DOHH2 (cell line): ENCODE data around the gene TNFSF9.

ENCODE experiments used
- EZH2phosphoT487 ChIP-seq: fragments of 200-600 bp; sonication (generic); IDR thresholded peaks from 2 replicates; pipeline ENCODE4 v1.6.1; 2017; ENCODE audit warnings: borderline replicate concordance, mild to moderate bottlenecking, antibody characterized with exemption, low read length, moderate library complexity, mixed read lengths
- TF ChIP-seq, protein P1 (sequence below): fragments of 200-600 bp; sonication (generic); IDR thresholded peaks from one replicate; pipeline ENCODE4 v1.5.1; 2014; ENCODE audit warnings: antibody characterized with exemption, mild to moderate bottlenecking, low read depth, low read length; ENCODE audit not compliant: poor library complexity, severe bottlenecking

DNA sequence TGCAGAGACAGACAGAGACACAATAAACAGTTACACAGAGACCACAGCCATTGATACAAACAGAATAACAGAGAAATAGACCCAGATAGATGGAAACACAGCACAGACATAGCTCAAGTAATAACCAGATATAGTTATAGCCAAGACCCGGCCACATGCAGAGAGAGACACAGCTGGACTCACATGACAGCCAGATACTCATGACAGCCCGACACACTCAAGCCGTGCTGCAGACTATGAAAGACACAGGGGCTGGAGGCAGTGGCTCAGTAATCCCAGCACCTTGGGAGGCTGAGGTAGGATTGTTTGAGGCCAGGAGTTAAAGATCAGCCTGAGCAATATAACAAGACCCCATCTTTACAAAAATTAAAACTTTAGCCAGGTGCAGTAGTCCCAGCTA, 47.6 kb upstream of the TNFSF9 start:
- TF ChIP-seq, protein P1, sequence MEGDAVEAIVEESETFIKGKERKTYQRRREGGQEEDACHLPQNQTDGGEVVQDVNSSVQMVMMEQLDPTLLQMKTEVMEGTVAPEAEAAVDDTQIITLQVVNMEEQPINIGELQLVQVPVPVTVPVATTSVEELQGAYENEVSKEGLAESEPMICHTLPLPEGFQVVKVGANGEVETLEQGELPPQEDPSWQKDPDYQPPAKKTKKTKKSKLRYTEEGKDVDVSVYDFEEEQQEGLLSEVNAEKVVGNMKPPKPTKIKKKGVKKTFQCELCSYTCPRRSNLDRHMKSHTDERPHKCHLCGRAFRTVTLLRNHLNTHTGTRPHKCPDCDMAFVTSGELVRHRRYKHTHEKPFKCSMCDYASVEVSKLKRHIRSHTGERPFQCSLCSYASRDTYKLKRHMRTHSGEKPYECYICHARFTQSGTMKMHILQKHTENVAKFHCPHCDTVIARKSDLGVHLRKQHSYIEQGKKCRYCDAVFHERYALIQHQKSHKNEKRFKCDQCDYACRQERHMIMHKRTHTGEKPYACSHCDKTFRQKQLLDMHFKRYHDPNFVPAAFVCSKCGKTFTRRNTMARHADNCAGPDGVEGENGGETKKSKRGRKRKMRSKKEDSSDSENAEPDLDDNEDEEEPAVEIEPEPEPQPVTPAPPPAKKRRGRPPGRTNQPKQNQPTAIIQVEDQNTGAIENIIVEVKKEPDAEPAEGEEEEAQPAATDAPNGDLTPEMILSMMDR, result no peak
- no peak for TF ChIP-seq EZH2phosphoT487
